ENCODE measurements around the gene PRPS1.
A peak's percentile ranks its signal among the peaks of the same experiment; 100 is the strongest.
"Not testable (repeated sequence)": the region's sequence is repeated elsewhere in the genome, so short reads cannot be mapped to it uniquely, and the experiment has no call there.

The PRPS1 gene

DNA sequence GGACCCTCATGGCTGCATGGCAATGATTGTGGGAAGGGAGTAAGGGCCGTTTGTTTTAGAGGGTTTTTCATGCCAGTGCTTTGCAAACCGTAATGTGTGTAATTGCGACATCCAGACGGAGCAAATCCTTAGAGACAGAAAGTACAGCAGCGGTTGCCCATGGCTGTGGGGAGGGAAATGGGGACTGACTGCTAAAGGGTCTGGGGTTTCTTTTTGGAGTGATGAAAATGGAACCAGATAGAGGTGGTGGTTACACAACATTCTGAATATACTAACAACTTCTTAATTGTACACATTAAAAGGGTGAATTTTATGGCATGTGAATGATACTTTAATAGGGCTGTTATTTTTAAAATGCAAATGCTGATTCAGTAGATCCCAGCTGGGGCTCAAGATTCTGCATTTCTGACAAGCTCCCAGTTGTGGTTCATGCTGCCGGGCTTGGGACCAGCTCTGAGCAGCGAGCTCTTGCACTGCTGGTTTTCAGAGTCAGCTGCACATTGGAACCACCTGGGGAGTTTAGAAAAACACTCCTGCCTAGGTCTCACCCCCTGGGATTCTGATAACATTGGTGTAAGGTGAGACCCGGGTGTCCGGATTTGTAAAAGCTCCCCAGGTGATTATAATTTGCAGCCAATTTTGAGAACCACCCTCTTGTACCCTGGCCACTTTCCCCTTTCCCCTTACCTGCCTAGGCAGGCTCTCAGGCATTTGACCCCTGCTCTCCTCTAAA is 47.7 kb downstream of the PRPS1 start:
- DNase-seq: no peak

GRCh38 chrX:107676559-107677378 is 48.5 kb downstream of the PRPS1 start:
- DNase-seq: no peak

DNA sequence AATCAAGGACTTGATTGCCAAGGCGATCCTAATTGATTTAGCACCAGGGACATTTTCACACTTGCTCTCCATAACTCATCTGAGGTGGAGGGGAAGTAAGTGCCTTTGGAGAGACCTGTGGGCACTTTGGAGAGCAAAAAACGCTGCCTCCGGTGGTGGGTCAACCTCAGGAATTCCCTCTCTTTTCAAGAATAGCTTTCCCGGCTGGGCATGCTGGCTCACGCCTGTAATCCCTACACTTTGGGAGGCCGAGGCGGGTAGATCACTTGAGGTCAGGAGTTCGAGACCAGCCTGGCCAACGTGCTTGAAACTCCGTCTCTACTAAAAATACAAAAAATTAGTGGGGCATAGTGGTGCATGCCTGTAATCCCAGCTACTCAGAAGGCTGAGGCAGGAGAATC is 49.2 kb downstream of the PRPS1 start:
- DNase-seq: no peak

DNA sequence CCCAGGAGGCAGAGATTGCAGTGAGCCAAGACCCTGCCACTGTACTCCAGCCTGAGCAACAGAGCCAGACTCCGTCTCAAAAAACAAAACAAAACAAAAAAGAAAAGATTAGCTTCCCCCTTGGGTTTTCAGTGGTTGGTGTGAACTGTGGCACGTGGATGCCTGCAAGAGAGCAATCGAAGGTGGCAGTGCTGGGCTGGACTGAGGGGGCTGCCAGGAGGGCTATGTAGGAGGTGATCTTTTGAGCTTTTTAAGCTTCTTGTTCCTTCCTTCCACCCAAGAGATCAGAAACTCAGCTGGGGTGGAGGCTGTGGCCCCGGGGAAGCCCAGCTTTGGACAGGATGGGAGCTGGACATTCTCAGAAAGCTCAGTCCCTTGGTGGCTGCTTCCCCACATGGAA is 49.6 kb downstream of the PRPS1 start:
- no peak for DNase-seq

DNA sequence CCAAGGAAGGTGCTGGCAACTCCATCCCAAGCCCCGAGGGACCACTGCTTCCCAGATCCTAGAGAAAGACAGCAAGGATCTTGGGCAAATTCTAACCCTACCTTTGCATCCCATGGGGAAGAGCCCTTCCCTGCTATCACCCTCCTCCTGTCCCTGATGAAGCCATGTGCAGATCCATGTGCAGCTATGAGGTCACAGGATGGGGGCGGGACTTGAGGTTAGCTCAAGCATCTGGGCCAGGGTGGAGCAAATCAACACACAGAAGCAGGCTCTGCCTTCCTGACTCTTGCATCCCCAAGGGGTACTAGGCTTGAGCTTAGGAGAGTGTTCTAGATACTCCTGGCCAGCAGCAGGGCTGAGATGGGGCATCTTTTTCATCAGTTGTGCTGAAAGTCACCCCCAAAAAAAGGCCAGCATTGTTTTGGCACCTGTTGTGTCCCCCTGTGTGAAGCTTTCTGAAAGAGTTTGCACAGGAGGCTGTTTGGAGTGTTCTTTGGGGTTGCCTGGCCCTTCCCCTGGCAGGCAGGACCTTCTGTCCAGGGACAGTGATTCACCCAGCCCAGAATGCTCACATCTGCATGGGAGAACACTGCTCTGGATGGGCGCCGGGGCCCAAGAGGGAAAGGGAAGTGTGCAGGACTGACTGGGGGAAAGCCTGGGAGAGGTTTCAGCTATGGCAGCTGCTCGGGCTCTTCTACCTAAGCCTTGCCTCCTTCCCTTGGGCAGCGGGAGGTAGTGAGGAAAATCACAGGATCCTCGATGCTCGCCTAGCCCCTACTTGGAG is 50.8 kb downstream of the PRPS1 start:
- DNase-seq: peak; percentile 28

DNA sequence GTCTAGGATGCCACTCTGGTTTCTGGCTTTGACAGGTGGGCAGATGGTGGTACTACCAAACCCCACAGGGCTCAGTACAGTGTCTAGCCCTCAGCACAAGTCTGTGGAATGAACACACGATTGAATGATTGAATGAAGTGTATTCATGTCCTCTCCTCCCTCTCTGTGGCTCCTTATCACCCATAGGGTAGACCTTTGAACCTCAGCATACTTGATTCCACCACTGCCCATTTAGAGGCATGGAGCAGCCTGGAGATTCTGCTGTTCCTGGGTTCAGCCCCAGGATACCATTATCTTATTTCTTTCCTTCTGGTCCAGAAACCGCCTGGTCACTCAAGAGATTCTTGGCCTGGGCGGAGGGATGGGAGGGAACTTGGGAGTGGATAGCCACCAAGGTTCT is 53.9 kb downstream of the PRPS1 start:
- DNase-seq: no peak

GRCh38 chrX:107683124-107683895 is 55.0 kb downstream of the PRPS1 start:
- DNase-seq: no peak

DNA sequence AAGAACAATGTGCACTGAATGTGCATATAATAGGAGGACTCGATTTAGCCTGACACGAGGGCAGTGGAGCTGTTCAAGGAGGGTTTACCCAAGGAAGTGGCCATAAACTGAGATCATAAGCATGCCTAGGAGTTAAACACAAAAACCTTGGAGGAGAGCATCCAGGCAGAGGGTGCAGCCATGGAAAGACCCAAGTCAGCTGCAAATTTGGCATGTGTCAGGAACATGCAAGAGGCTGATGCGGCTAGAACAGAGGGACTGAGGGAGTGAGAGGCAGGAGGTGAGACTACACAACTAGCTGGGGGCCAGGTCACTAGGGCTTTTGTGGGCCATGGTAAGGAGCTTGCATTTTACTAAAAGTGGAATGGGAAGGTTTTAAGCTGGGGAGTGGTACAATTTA is 55.6 kb downstream of the PRPS1 start:
- DNase-seq: no peak

- peak; percentile 90 for DNase-seq
Observed at GRCh38 chrX:107684956-107685385, 56.7 kb downstream of the PRPS1 start.

DNA sequence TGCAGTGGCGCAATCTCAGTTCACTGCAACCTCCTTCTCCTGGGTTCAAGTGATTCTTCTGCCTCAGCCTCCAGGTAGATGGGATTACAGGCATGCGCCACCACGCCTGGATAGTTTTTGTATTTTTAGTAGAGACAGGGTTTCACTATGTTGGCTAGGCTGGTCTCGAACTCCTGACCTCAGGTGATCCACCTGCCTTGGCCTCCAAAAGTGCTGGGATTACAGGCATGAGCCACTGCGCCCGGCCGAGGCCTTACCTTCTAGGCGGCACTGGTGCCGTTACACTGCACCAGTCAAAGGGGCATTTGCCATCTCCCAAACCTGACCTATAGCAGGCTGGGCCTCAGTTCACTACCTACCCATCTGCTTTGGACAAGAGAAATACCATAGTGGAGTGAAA is 57.3 kb downstream of the PRPS1 start:
- not testable (repeated sequence) for DNase-seq

DNA sequence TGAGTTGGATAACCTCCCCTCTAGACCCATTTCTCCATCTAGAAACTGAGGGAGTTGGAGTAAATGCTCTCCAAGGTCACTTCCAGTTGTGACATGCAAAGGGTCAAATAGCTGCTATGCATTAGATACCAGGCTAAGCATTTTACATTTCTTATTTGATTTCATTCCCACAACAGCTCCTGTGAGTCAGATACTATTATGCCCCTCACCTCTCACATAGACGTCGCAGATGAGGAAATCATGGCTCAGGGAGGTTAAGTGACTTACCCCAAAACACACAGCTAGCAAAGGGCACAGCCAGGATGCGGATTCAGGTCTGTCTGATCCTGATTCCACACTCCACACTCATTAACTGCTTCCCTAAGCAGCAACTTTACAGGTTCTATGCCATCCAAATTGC is 57.7 kb downstream of the PRPS1 start:
- no peak for DNase-seq

GRCh38 chrX:107686792-107687191 is 58.5 kb downstream of the PRPS1 start:
- peak; percentile 37 for DNase-seq

GRCh38 chrX:107687445-107687844 is 59.1 kb downstream of the PRPS1 start:
- no peak for DNase-seq

GRCh38 chrX:107691024-107691448 is 62.7 kb downstream of the PRPS1 start:
- no peak for DNase-seq

GRCh38 chrX:107699616-107700015 is 71.3 kb downstream of the PRPS1 start:
- no peak for DNase-seq

DNA sequence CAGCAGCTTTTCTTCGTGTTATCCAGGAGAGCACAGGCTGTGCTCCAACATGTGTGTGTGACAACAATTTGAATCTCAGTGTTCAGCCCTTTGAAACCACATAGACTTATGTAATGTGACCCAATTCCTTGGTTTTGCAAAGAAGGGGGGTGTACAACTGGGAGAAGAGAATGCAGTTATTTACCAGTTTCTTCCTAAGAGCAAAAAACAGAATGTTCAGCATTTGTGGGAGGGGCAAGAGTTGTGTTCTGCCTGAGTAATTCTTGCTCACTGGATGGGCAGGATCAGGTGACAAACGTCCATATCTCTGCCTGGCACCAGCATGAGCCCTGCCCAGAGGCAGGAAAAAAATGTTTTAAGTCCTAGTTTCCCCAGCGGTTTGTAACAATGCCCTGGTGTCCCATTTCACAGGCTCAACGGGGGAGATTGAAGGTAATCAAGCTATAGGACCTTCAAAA is 72.0 kb downstream of the PRPS1 start:
- no peak for DNase-seq
